Measurements from ENCODE around the gene STK32A.

STK32A gene

DNA sequence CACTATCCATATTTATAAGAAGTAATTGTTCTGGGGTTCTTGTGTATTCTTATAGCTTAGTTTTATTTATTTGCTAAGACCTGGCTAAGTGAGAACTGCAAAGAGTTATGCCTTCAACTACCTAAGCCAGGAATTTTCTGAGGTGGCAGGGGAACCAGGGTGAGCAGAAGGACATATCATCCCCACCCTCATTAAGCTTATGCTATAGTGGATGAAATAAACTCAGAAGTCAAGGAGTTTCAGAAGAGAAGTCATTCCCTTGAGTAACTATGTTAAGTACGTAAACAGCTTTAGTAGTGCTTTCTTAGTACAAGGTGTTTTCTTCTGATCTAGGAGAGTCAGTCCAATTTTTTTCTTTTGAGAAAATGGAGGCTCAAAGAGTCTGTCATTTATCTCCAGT lies 41.7 kb downstream of the STK32A start:
- no peak overlapping the region for H3K4me2 ChIP-seq (ENCODE audit: insufficient read depth, low read length)
- no peak for DNase-seq
- H3K4me3 ChIP-seq (ENCODE audit: low read depth in 1 of 2, low read length in 2 of 2), result no peak overlapping the region
- no peaks in the 10 kb centered on the region for H3K9me3 ChIP-seq (ENCODE audit: insufficient read depth, low read length, severe bottlenecking)
- H2AFZ ChIP-seq (ENCODE audit: low read depth, low read length), result no peak overlapping the region
- ATAC-seq (ENCODE audit: insufficient read depth, low read depth), result no peak
- TF ChIP-seq, protein P1, sequence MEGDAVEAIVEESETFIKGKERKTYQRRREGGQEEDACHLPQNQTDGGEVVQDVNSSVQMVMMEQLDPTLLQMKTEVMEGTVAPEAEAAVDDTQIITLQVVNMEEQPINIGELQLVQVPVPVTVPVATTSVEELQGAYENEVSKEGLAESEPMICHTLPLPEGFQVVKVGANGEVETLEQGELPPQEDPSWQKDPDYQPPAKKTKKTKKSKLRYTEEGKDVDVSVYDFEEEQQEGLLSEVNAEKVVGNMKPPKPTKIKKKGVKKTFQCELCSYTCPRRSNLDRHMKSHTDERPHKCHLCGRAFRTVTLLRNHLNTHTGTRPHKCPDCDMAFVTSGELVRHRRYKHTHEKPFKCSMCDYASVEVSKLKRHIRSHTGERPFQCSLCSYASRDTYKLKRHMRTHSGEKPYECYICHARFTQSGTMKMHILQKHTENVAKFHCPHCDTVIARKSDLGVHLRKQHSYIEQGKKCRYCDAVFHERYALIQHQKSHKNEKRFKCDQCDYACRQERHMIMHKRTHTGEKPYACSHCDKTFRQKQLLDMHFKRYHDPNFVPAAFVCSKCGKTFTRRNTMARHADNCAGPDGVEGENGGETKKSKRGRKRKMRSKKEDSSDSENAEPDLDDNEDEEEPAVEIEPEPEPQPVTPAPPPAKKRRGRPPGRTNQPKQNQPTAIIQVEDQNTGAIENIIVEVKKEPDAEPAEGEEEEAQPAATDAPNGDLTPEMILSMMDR (IDR thresholded peaks at IDR 0.05; ENCODE audit: borderline replicate concordance, extremely low read depth, low read length, poor library complexity, severe bottlenecking), result no peak
- no peak for TF ChIP-seq EZH2 (IDR thresholded peaks at IDR 0.05; ENCODE audit: borderline replicate concordance, low read depth, low read length, severe bottlenecking)
- no peaks in the 10 kb centered on the region for H4K20me1 ChIP-seq (ENCODE audit: insufficient read depth, low read length)
- H3K79me2 ChIP-seq (ENCODE audit: insufficient read depth, low read length), result no peaks in the 10 kb centered on the region
- H3K4me1 ChIP-seq (ENCODE audit: insufficient read depth, low read length), result no peaks in the 10 kb centered on the region
- no peaks in the 10 kb centered on the region for H3K27me3 ChIP-seq (ENCODE audit: insufficient read depth, low read length, poor library complexity)
- H3K36me3 ChIP-seq (ENCODE audit: insufficient read depth, low read length), result no peaks in the 10 kb centered on the region
- H3K27ac ChIP-seq (ENCODE audit: low read length), result no peak overlapping the region
- no peak overlapping the region for H3K9ac ChIP-seq (ENCODE audit: low read depth, low read length)

DNA sequence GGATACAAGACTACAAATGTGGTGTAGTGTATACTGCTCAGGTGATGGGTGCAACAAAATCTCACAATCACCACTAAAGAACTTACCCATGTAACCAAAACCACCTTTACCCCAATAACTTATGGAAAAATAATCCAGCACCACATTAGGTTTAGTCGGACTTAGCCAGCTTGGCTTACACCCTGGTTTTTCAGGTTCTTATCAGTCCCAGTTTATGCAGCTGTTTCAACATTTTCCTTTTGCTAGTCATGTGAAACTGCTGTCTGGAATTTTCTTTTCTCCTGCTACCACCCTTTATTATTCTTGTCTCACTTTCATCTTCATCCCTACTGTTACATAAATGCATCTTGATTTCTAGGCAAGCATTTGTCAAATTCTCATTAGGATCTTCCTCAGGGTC lies 51.5 kb downstream of the STK32A start:
- TF ChIP-seq EZH2 (IDR thresholded peaks at IDR 0.05; ENCODE audit: borderline replicate concordance, low read depth, low read length, severe bottlenecking), result no peak
- TF ChIP-seq, protein P1 (IDR thresholded peaks at IDR 0.05; ENCODE audit: borderline replicate concordance, extremely low read depth, low read length, poor library complexity, severe bottlenecking), result no peak
- ATAC-seq (ENCODE audit: insufficient read depth, low read depth), result no peak
- no peak overlapping the region for H3K4me3 ChIP-seq (ENCODE audit: low read depth in 1 of 2, low read length in 2 of 2)

DNA sequence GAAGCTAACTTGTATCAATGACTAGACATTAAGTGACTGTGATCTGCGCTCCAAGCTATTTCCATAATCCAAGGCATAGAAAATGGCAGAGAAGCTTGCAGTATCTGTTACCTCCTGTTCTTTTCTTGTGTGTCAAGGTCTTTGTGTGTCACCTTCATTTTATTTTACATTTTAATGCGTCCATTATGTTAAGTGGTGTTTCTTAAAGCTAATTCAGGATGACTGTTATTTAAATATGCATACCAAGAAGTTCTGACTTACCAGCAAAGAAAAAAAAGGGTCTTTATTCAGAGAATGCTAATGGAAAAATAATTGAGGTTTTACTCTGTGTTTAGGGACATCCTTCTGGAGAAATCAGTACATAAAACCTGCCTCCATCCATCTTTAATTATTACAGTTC lies 52.3 kb downstream of the STK32A start:
- no peak overlapping the region for H3K9ac ChIP-seq (ENCODE audit: low read depth, low read length)
- H3K36me3 ChIP-seq (ENCODE audit: insufficient read depth, low read length), result no peaks in the 10 kb centered on the region
- H3K79me2 ChIP-seq (ENCODE audit: insufficient read depth, low read length), result no peaks in the 10 kb centered on the region
- H3K9me3 ChIP-seq (ENCODE audit: insufficient read depth, low read length, severe bottlenecking), result no peaks in the 10 kb centered on the region
- H3K27ac ChIP-seq (ENCODE audit: low read length), result no peak overlapping the region
- no peak for DNase-seq
- H3K4me2 ChIP-seq (ENCODE audit: insufficient read depth, low read length), result no peak overlapping the region
- no peak overlapping the region for H3K4me3 ChIP-seq (ENCODE audit: low read depth in 1 of 2, low read length in 2 of 2)
- no peak for ATAC-seq (ENCODE audit: insufficient read depth, low read depth)
- H3K4me1 ChIP-seq (ENCODE audit: insufficient read depth, low read length), result no peaks in the 10 kb centered on the region
- H3K27me3 ChIP-seq (ENCODE audit: insufficient read depth, low read length, poor library complexity), result no peaks in the 10 kb centered on the region
- H4K20me1 ChIP-seq (ENCODE audit: insufficient read depth, low read length), result no peaks in the 10 kb centered on the region
- TF ChIP-seq EZH2 (IDR thresholded peaks at IDR 0.05; ENCODE audit: borderline replicate concordance, low read depth, low read length, severe bottlenecking), result no peak
- TF ChIP-seq, protein P1 (IDR thresholded peaks at IDR 0.05; ENCODE audit: borderline replicate concordance, extremely low read depth, low read length, poor library complexity, severe bottlenecking), result no peak
- H2AFZ ChIP-seq (ENCODE audit: low read depth, low read length), result no peak overlapping the region

More for the DNA sequence above, 51.5 kb downstream of the STK32A start:
- no peak for DNase-seq
- Histone ChIP-seq H4K20me1 (ENCODE audit: insufficient read depth, low read length) (no peaks in the 10 kb centered on the region), H3K27me3 (ENCODE audit: insufficient read depth, low read length, poor library complexity) (no peaks in the 10 kb centered on the region), H3K36me3 (ENCODE audit: insufficient read depth, low read length) (no peaks in the 10 kb centered on the region), H3K4me2 (ENCODE audit: insufficient read depth, low read length) (no peak overlapping the region), H3K4me1 (ENCODE audit: insufficient read depth, low read length) (no peaks in the 10 kb centered on the region), H2AFZ (ENCODE audit: low read depth, low read length) (no peak overlapping the region), H3K9me3 (ENCODE audit: insufficient read depth, low read length, severe bottlenecking) (no peaks in the 10 kb centered on the region), H3K9ac (ENCODE audit: low read depth, low read length) (no peak overlapping the region), H3K27ac (ENCODE audit: low read length) (no peak overlapping the region), H3K79me2 (ENCODE audit: insufficient read depth, low read length) (no peaks in the 10 kb centered on the region)

DNA sequence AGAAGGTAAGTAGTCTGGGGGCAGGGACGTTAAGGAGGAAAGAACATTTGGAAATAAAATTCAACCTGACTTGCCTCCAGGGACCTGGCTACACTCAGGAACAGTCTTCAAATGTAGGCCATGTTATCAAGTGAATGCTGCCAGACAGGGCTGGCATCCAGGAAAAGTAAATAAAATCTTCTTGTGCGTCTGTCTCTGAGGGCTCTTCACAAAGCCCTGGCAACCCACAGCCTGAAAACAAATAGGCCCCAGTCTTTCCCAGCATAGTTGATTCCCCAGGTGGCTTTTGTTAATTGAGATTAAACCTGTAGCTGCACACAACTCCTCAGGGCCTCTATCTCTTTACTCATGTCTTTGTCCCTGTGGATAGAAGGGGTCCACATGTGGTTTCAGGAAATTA lies 55.4 kb downstream of the STK32A start:
- Histone ChIP-seq H3K4me1 (ENCODE audit: insufficient read depth, low read length) (no peaks in the 10 kb centered on the region), H3K4me2 (ENCODE audit: insufficient read depth, low read length) (no peak overlapping the region), H3K9ac (ENCODE audit: low read depth, low read length) (no peak overlapping the region), H3K79me2 (ENCODE audit: insufficient read depth, low read length) (no peaks in the 10 kb centered on the region), H3K27me3 (ENCODE audit: insufficient read depth, low read length, poor library complexity) (no peaks in the 10 kb centered on the region), H2AFZ (ENCODE audit: low read depth, low read length) (no peak overlapping the region), H4K20me1 (ENCODE audit: insufficient read depth, low read length) (no peaks in the 10 kb centered on the region), H3K4me3 (ENCODE audit: low read depth in 1 of 2, low read length in 2 of 2) (no peak overlapping the region), H3K27ac (ENCODE audit: low read length) (no peak overlapping the region), H3K36me3 (ENCODE audit: insufficient read depth, low read length) (no peaks in the 10 kb centered on the region), H3K9me3 (ENCODE audit: insufficient read depth, low read length, severe bottlenecking) (no peaks in the 10 kb centered on the region)
- DNase-seq (no peak), ATAC-seq (ENCODE audit: insufficient read depth, low read depth) (no peak)
- TF ChIP-seq, protein P1 (IDR thresholded peaks at IDR 0.05; ENCODE audit: borderline replicate concordance, extremely low read depth, low read length, poor library complexity, severe bottlenecking), result no peak
- no peak for TF ChIP-seq EZH2 (IDR thresholded peaks at IDR 0.05; ENCODE audit: borderline replicate concordance, low read depth, low read length, severe bottlenecking)

All from DND-41 (cell line).